CD14-positive monocyte (primary cell): ENCODE measurements around the gene C19orf44. TPM values are rescaled to one million over a fixed set of nuclear protein-coding genes. Genes with fewer than 3 reads are reported as not detected.

Experiments used
- DNase-seq, 3 donors: peaks; one replicate each; pipeline ENCODE4 v3.0.0-alpha.2; 2011 to 2022
- H2AFZ ChIP-seq: 2 replicates; pipeline ENCODE4 v1.6.0; 2012; ENCODE audit warnings: mild to moderate bottlenecking, low read depth, low read length, inconsistent platforms; ENCODE audit not compliant: insufficient read depth, poor library complexity, severe bottlenecking
- H3K27ac ChIP-seq, 2 donors: 1 replicate in 1 of 2; 2 replicates in 1 of 2; pipeline ENCODE4 v1.5.1; 2012 to 2013; ENCODE audit warnings: low read length in 2 of 2, control low read depth in 1 of 2, inconsistent platforms in 1 of 2, low read depth in 1 of 2, mild to moderate bottlenecking in 1 of 2
- H3K27me3 ChIP-seq, 2 donors: one replicate each; pipeline versions ENCODE4 v1.6.0 to v1.6.1; 2011 to 2013; ENCODE audit warnings: low read length in 2 of 2; ENCODE audit not compliant: control insufficient read depth in 2 of 2, insufficient read depth in 2 of 2
- H3K36me3 ChIP-seq, 2 donors: replicated peaks in 1 of 2; 1 replicate in 1 of 2; 2 replicates in 1 of 2; pipeline versions ENCODE4 v1.5.1 to v1.6.1; 2012 to 2013; ENCODE audit warnings: low read length in 2 of 2, control low read depth in 1 of 2, inconsistent platforms in 1 of 2, mild to moderate bottlenecking in 1 of 2; ENCODE audit not compliant: insufficient read depth in 2 of 2, control insufficient read depth in 1 of 2
- H3K4me1 ChIP-seq, 2 donors: 1 replicate in 1 of 2; 2 replicates in 1 of 2; pipeline versions ENCODE4 v1.5.1 to v1.6.1; 2012 to 2013; ENCODE audit warnings: low read length in 2 of 2, control low read depth in 1 of 2, inconsistent platforms in 1 of 2, mild to moderate bottlenecking in 1 of 2, moderate library complexity in 1 of 2; ENCODE audit not compliant: insufficient read depth in 2 of 2, control insufficient read depth in 1 of 2
- H3K4me2 ChIP-seq: replicated peaks from 2 replicates; pipeline ENCODE3; 2012; ENCODE audit warnings: low read length, moderate library complexity, mild to moderate bottlenecking; ENCODE audit not compliant: poor library complexity, severe bottlenecking; ENCODE audit errors: extremely low read depth
- H3K4me3 ChIP-seq, 3 experiments: fragments of 200-600 bp in 1 of 3; sonication (generic) in 1 of 3; replicated peaks in 1 of 3; 1 replicate in 2 of 3; 2 replicates in 1 of 3; pipeline ENCODE4 v1.5.1; 2011 to 2013; ENCODE audit warnings: low read length in 3 of 3, mild to moderate bottlenecking in 3 of 3, control low read depth in 2 of 3, low read depth in 2 of 3, inconsistent platforms in 1 of 3, moderate library complexity in 1 of 3
- H3K79me2 ChIP-seq: 2 replicates; pipeline ENCODE4 v1.6.0; 2012; ENCODE audit warnings: mild to moderate bottlenecking, control low read depth, inconsistent platforms, low read length, moderate library complexity; ENCODE audit not compliant: insufficient read depth
- H3K9ac ChIP-seq: 2 replicates; pipeline ENCODE4 v1.6.0; 2017; ENCODE audit warnings: low read length, mild to moderate bottlenecking; ENCODE audit not compliant: insufficient read depth, poor library complexity, severe bottlenecking
- H3K9me3 ChIP-seq, 2 donors: replicated peaks in 1 of 2; 1 replicate in 1 of 2; 2 replicates in 1 of 2; pipeline versions ENCODE4 v1.5.1 to v1.6.1; 2012 to 2013; ENCODE audit warnings: low read length in 2 of 2, control low read depth in 1 of 2; ENCODE audit not compliant: control insufficient read depth in 1 of 2, insufficient read depth in 1 of 2
- H4K20me1 ChIP-seq: 2 replicates; pipeline ENCODE4 v1.6.0; 2012; ENCODE audit warnings: mild to moderate bottlenecking, low read length, control low read depth, moderate library complexity; ENCODE audit not compliant: insufficient read depth
- H3K27ac Mint-ChIP-seq, 7 donors: one replicate each; pipeline ENCODE4 v1.8.0; 2020; ENCODE audit warnings: mild to moderate bottlenecking in 7 of 7, mixed read lengths in 7 of 7, moderate library complexity in 6 of 7, inconsistent platforms in 2 of 7
- H3K27me3 Mint-ChIP-seq, 3 donors: one replicate each; pipeline ENCODE4 v1.8.0; 2021 to 2022; ENCODE audit warnings: low read depth in 3 of 3, mild to moderate bottlenecking in 3 of 3, mixed read lengths in 3 of 3, moderate library complexity in 3 of 3, inconsistent platforms in 1 of 3
- H3K36me3 Mint-ChIP-seq, 2 donors: one replicate each; pipeline ENCODE4 v1.8.0; 2020; ENCODE audit warnings: mixed read lengths in 2 of 2, inconsistent platforms in 1 of 2, mild to moderate bottlenecking in 1 of 2
- H3K4me1 Mint-ChIP-seq: one replicate; pipeline ENCODE4 v1.8.0; 2020; ENCODE audit warnings: mild to moderate bottlenecking, mixed read lengths
- H3K4me3 Mint-ChIP-seq, 2 donors: one replicate each; pipeline ENCODE4 v1.8.0; 2020; ENCODE audit warnings: mild to moderate bottlenecking in 2 of 2, mixed read lengths in 2 of 2, moderate library complexity in 1 of 2
- H3K9me3 Mint-ChIP-seq, 7 donors: one replicate each; pipeline ENCODE4 v1.8.0; 2020 to 2022; ENCODE audit warnings: mixed read lengths in 7 of 7, mild to moderate bottlenecking in 6 of 7, moderate library complexity in 6 of 7, inconsistent platforms in 2 of 7
- CTCF ChIP-seq: fragments of 200-600 bp; IDR thresholded peaks from one replicate; pipeline ENCODE4 v1.8.0; 2022; ENCODE audit warnings: antibody characterized with exemption, mild to moderate bottlenecking
- WGBS: methylation state at CpG from one replicate; pipeline ENCODE4 v1.1.5; 2013; ENCODE audit warnings: missing lambda C conversion rate; ENCODE audit not compliant: insufficient coverage; 5-methylcytosine and 5-hydroxymethylcytosine counted together
- intact Hi-C, 2 donors: fragments of 100-400 bp; cut with micrococcal nuclease; formaldehyde crosslinking; loops; one replicate each; pipeline versions ENCODE4 v1.15.0 to v1.15.1; 2023
- polyA plus RNA-seq, 3 donors: library from polyadenylated mRNA; depleted of rRNA in 1 of 3; unstranded in 2 of 3; stranded (reverse) in 1 of 3; fragments of 300-500 nt in 2 of 3; fragments of >200 nt in 1 of 3; fragmentation: Illumina TruSeq in 2 of 3; gene quantifications; 1 replicate in 2 of 3; 2 replicates in 1 of 3; pipeline ENCODE4 v1.2.3, GENCODE V29; 2012 to 2021

Gene C19orf44
- polyA plus RNA-seq, 3 donors = 0.58 to 0.65 TPM; not detected in 1

- Histone ChIP-seq H3K4me2 (no peak overlapping the region), H3K79me2 (peaks cover 90% of the 10 kb centered on the region), H3K9ac (no peak overlapping the region), H3K9me3 (no peaks in the 10 kb centered on the region), H3K36me3 (peaks cover 4 to 6% of the 10 kb centered on the region in 2 donors), H3K4me1 (peaks cover 22 to 35% of the 10 kb centered on the region in 2 donors), H3K4me3 (no peak overlapping the region), H4K20me1 (peaks cover 81% of the 10 kb centered on the region), H3K27ac (peak overlapping the region in 1 of 2 donors; percentile 31), H3K27me3 (no peaks in the 10 kb centered on the region), H2AFZ (no peak overlapping the region)
- Mint-ChIP-seq H3K36me3 (peaks cover 24 to 28% of the 10 kb centered on the region in 2 donors), H3K27ac (peak overlapping the region in 1 of 7 donors; percentile 26), H3K27me3 (no peaks in the 10 kb centered on the region), H3K4me1 (peaks cover 43% of the 10 kb centered on the region), H3K9me3 (peaks cover 0 to under 1% (median 0%) of the 10 kb centered on the region in 7 donors), H3K4me3 (no peak overlapping the region)
- TF ChIP-seq CTCF = no peak
- intact Hi-C loops = no loop called here
- DNase-seq = no peak
- 100% methylated on average over 2 of the region's 6 CpGs for WGBS
Measured at GRCh38 chr19:16467581-16467980, 28.6 kb upstream of the C19orf44 start.

- H3K4me3 Mint-ChIP-seq = peak overlapping the region; percentile 85 to 92
- H3K9me3 Mint-ChIP-seq = peaks cover 0 to 8% (median 5%) of the 10 kb centered on the region in 7 donors
- H4K20me1 ChIP-seq = peaks cover 54% of the 10 kb centered on the region
- peaks cover 0 to 8% of the 10 kb centered on the region in 2 donors for H3K9me3 ChIP-seq
- peaks cover 32% of the 10 kb centered on the region for H3K4me1 Mint-ChIP-seq
- H3K79me2 ChIP-seq = peaks cover 60% of the 10 kb centered on the region
- WGBS = 100% methylated on average over 2 of the region's 7 CpGs
- H3K4me2 ChIP-seq = peak overlapping the region; percentile 97
- DNase-seq = no peak
- intact Hi-C loops = loop anchor here in 1 of 2 donors (2.0 kb wide), 1 partner anchor 24 kb away; no protein-coding TSS in a partner anchor
- H3K4me1 ChIP-seq = peaks cover 22 to 30% of the 10 kb centered on the region in 2 donors
- H2AFZ ChIP-seq = no peak overlapping the region
- no peaks in the 10 kb centered on the region for H3K27me3 ChIP-seq
- no peak overlapping the region for H3K9ac ChIP-seq
- peak overlapping the region in 1 of 3 experiments; percentile 89 for H3K4me3 ChIP-seq
- peaks cover 15 to 16% of the 10 kb centered on the region in 2 donors for H3K36me3 Mint-ChIP-seq
- H3K27ac Mint-ChIP-seq = peak overlapping the region in 1 of 7 donors; percentile 50
- no peak for TF ChIP-seq CTCF
- H3K27me3 Mint-ChIP-seq = peaks cover 0 to 2% (median 0%) of the 10 kb centered on the region in 3 donors
- no peaks in the 10 kb centered on the region for H3K36me3 ChIP-seq
- H3K27ac ChIP-seq = no peak overlapping the region
Measured at GRCh38 chr19:16470541-16470910, 25.7 kb upstream of the C19orf44 start.
